GM18951 (cell line): ENCODE results near the gene VN1R5.

ENCODE experiments used
- POLR2A ChIP-seq: IDR thresholded peaks from 4 replicates; pipeline ENCODE4 v1.6.1; 2011; ENCODE audit warnings: mild to moderate bottlenecking; ENCODE audit not compliant: insufficient read length, insufficient read depth; ENCODE audit errors: extremely low read depth
- in situ Hi-C: fragments of 300-500 bp; cut with MboI; formaldehyde crosslinking; loops from one replicate; pipeline ENCODE4 v1.12.0; 2022; ENCODE audit warnings: low sequenced_read_pairs, mixed read lengths, inconsistent platforms; ENCODE audit not compliant: unreplicated experiment

VN1R5 gene

DNA sequence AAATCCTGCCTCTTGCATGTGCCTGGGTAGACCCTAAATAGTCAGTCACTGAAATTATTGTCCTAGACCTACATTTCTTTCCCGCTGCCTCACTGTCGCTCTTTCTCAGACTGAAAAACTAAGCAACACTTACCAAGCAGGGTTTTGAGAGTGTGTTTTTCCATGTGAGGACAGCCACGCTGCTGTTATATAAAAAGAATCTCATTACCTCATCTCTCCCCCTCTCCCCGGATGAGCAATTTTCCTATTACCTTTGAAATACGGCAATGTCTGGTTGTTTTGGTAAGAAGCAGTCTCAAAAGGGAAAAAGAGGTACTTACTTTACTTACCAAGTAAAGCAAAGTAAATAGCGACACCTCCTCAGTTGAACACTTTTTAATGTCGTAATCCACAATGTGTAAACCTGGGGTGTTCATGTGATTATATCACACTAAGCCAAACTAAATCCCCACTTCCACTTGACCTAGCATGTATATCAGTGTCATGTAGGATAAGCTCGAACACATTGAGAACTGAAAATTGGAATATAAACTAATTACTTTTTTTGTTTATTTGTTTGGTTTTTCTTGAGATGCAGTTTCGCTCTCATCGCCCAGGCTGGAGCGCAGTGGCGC, 12.2 kb upstream of the VN1R5 start:
- in situ Hi-C loops, result no loop called here
- TF ChIP-seq POLR2A, result no peak

DNA sequence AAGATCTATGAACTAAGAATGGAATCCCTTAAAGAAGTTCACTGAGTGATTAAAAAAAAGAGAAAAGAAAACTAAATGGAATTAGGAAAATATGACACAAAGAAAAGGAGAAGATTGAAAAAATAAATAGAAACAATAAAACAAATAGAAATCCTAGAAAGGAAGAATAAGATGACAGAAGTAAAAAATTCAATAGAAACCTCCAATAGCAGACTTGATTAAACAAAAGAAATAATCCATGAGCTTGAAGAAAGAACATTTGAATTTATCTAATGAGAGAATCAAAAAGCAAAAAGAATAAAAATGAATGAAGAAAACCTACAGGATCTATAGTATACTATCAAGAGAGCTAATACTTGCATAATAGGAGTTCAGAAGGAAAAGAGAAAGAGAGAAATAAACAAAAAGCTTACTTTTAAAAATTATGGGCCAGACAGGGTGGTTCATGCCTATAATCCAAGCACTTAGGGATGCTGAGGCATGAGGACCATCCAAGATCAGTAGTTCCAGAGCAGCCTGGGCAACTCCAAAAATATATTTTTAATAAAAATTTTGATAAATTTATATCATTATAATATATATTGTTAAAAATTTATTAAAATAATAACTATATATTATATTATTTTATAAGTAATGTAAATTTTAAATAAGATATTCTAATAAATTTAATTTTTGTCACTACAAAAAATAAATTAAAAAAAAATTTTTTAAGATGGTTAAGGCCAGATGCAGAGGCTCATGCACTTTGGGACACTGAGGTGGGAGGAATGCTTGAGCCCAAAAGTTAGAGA, 9.4 kb upstream of the VN1R5 start:
- no peak for TF ChIP-seq POLR2A
- in situ Hi-C loops, result no loop called here

DNA sequence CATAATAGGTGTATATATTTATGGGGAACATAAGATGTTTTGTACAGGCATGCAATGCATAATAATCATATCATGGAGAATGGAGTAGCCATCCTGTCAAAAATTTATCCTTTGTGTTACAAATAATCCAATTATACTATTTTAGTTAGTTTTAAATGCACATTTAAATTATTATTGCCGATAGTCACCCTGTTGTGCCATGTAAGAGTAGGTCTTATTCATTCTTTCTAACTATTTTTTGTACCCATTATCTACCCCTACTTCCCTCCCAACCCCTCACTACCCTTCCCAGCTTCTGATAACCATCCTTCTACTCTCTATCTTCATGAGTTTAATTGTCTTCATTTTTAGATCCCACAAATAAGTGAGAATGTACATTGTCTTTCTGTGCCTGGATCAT, 8.3 kb upstream of the VN1R5 start:
- no peak for TF ChIP-seq POLR2A
- in situ Hi-C loops, result no loop called here

DNA sequence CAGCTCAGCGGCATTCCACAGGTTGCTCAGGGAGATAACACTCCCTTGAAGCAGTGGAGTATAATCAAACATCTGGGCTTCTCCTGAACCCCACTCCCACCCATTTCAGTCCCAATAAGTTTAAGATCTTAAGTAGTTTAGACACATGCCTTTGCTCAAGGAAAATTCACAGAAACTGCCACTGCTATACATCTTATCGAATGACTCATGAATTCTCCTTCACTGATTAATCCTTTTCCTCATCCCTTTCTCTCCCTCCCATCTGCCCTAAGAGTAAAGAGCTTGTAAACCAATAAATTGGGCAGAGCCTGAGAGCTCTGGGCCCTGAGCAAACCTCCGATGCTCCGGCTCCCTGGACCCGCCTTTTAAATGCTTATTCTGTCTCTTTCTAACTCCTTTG, 10.2 kb downstream of the VN1R5 start:
- no peak for TF ChIP-seq POLR2A

DNA sequence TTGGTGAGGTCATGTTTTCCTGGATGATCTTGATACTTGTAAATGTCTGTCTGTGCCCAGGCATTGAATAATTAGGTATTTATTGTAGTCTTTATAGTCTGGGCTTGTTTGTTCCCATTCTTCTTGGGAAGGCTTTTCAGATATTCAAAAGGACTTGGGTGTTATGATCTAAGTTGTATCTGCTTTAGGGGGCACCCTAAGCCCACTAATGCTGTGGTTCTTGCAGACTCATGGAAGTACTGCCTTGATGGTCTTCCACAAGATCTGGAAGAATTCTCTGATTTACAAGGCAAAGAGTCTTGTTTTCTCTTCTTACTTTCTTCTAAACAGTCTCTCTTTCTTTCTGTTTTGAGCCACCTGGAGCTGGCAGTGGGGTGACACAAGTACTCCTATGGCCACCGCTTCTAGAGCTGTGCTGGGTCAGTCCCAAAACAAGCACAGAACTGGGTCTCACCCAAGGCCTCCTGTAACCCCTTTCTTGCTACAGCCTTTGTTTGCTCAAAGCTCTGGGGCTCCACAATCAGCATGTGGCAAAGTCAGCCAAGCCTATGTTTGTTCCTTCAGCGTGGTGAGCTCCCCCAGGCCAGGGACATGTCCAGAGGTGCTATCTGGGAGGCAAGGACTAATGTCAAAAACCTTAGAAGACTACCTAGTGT, 12.6 kb downstream of the VN1R5 start:
- no peak for TF ChIP-seq POLR2A
- in situ Hi-C loops, result no loop called here

More for the DNA sequence above, 10.2 kb downstream of the VN1R5 start:
- in situ Hi-C loops, result no loop called here

DNA sequence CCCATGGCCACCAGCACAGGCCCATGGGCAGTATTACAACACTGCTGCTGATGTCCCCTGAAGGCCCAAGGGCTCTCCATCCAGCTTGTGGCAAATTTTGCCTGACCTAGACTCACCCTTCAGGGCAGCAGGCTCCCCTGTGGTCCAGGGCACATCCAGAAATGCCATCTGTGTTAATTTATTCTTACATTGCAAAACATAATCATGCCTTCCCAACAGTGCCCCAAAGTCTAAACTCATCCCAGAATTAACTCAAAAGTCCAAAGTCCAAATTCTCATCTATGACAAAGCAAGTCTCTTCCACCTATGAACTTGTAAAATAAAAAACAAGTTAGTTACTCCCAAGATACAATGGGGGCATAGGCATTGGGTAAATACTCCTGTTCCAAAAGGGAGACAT, 13.3 kb downstream of the VN1R5 start:
- in situ Hi-C loops, result no loop called here
- TF ChIP-seq POLR2A, result no peak

DNA sequence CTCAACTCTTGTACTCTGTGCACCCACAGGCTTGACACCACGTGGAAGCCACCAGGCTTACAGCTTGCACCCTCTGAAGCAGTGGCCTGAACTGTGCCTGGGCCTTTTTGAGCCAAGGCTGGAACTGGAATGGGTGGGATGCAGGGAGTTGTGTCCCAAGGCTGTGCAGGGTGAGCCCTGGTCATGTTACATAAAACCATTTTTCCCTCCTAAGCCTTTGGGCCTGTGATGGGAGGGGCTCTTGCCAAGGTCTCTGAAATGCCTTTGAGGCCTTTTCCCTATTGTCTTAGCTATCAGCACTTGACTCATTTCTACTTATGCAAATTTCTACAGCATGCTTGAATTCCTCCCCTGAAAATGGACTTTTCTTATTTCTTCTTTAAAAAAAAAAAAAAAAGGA, 14.1 kb downstream of the VN1R5 start:
- no peak for TF ChIP-seq POLR2A
- in situ Hi-C loops, result no loop called here

DNA sequence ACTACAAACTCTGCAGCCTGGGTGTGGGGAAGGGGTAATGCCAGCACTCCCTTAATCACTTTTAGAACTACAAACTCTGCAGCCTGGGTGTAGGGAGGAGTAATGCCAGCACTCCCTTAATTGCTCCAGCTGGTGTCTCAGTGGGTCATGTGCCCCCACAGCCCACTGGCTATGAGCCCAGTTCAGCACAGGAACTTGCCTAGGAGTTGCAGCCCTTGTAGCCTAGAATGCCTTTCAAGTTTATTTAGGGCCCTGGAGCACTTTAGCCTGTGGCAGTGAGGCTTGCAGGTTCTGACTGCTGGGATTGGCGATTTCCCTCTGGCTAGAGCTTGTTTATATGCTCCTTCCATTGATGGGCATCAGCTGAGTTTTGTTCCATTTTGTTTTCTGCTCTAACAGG, 17.1 kb downstream of the VN1R5 start:
- TF ChIP-seq POLR2A, result no peak
- in situ Hi-C loops, result no loop called here

DNA sequence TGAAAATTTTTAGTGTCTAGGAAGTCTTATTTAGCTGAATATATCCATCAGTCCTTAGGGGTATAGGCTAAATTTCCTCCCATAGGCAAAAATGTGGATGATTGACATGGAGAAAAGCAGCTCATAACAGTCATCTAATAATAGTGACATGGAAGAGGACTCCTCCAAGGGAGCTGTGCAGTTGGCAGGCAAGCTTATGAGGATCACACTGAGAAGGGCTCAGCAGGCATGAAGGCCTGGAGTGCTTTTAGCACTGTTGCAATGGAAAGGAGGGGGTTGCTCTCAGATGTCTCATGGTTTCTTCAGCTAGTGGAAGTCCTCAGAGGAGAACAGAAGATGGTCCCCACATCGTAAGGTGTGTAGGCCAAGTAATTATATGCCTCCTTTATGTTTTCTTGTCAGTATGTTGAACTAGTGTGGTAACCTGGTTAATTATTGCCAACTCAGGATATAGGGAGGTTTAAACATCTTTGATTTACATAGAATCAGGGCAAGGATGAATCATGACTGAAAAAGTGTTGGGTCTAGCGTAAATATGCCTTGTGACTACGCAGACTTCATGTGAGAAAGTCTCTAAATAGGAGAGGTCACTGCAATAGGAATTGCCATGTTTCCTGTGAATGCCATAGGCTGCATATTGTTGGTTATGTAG, 18.9 kb downstream of the VN1R5 start:
- in situ Hi-C loops, result no loop called here
- no peak for TF ChIP-seq POLR2A

DNA sequence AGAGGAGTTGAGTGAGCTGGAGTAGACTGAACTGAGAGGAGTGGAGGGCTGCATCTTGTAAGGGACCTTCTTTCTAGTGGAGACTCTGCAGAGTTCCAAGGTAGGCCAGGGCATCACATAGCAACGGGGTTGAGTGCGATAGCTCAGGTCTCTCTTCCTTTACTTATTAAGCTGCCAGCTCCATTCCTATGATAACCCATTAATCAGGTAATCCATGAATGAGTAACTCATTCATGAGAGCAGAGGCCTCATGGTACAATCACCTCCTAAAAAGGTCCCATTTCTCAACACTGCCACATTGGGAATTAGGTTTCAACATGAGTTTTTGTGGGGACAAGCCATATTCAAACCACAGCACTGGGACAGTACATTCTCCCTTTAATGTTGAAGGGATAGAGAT, 21.3 kb downstream of the VN1R5 start:
- in situ Hi-C loops, result no loop called here
- no peak for TF ChIP-seq POLR2A

DNA sequence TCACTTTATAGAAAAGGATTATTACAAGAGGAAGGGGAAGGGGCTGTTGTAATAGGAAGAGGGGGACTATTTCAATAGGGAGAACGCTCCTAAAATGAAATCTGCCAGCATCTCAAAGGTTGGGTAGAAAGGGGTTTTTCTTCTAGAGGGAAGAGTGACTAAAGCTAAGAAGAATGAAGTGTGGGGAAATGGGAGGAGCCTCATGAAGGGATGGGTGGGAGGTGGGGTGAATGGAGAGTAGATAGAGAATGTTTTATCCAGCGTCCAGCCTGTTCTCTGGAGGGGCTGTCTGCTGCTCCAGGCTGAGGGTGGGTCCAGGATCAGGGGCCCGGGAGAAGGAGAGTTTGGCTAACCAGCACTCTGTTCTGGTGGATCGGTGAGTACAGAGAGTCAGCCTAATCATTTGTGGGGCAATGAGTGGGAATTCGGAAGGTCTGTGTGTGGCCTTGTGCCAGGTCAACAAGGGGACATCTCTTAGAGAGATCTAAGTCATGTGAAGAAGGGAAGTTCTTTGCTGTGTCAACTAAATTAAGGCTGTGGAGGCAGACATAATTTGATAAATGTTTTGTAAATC, 25.2 kb downstream of the VN1R5 start:
- in situ Hi-C loops, result no loop called here
- TF ChIP-seq POLR2A, result no peak

DNA sequence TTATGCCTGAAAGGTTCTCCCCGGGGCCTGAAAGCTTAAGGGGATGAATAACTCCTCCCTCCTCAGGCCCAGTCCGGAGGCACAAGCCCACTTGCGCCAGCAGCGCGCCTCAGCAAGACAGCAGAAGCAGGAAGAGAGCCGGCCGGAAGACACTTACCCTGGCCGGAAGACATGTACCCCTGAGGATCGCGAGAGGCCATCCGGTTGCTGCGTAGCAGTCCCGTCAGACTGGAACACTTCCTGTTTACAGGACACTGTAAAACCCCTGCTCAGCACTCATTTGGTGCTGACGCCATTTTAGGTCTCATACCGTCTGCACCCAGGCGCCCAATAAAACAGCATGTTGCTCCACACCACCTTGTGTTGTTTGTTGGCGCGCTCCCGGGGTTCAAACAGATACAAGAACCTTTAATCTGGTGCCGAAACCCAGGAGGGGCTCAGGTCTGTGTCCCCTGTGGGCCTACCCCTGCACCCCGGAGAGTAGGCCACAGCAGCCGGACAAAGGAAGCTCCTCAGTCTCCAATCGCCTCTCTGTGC, 30.3 kb downstream of the VN1R5 start:
- in situ Hi-C loops, result no loop called here
- no peak for TF ChIP-seq POLR2A

DNA sequence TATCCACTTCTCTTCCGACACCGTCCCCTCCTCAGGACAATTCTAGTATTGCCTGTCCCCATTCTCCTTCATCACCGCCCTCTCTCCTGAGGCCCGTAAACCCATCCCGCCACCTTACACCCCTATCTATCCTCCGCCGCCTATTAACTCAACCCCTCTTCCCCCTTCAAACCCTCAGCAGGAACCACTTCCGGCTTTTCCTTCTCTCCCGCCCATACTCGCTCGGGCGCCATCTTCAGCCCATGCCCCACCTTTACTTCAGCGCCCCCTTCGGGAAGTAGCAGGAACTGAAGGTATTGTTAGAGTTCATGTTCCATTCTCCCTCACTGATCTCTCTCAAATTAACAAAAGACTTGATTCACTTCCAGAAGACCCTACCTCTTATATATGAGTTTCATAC, 31.6 kb downstream of the VN1R5 start:
- in situ Hi-C loops, result no loop called here
- no peak for TF ChIP-seq POLR2A
